ENCODE measurements around the gene SOX1.

The SOX1 gene

GRCh38 chr13:112072534-112073244 lies 5.7 kb downstream of the SOX1 start:
- no peak for DNase-seq (ENCODE audit: low read depth, low spot score)
- Histone ChIP-seq H3K9ac (ENCODE audit: insufficient read length, low read depth) (peak overlapping the region; percentile 56), H3K9me3 (ENCODE audit: insufficient read depth, low read length) (no peaks in the 10 kb centered on the region), H3K4me1 (ENCODE audit: insufficient read depth, insufficient read length) (peaks cover 6% of the 10 kb centered on the region), H3K4me3 (ENCODE audit: insufficient read length, low read depth) (peak overlapping the region; percentile 26), H3K36me3 (ENCODE audit: insufficient read depth, insufficient read length, low read length) (no peaks in the 10 kb centered on the region), H3K27me3 (ENCODE audit: insufficient read depth, insufficient read length) (peaks cover 79% of the 10 kb centered on the region)
- TF ChIP-seq SUZ12 (IDR thresholded peaks at IDR 0.05; ENCODE audit: extremely low read depth, insufficient read depth, insufficient read length) (no peak), ZNF274 (IDR thresholded peaks at IDR 0.05; ENCODE audit: low read depth, low read length) (no peak), YY1 (IDR thresholded peaks at IDR 0.05; ENCODE audit: insufficient read depth, insufficient read length) (no peak)

GRCh38 chr13:112073245-112074138 lies 6.5 kb downstream of the SOX1 start:
- H3K4me3 ChIP-seq (ENCODE audit: insufficient read length, low read depth), result peak overlapping the region; percentile 26
- H3K4me1 ChIP-seq (ENCODE audit: insufficient read depth, insufficient read length), result peaks cover 6% of the 10 kb centered on the region
- H3K9ac ChIP-seq (ENCODE audit: insufficient read length, low read depth), result peak overlapping the region; percentile 21
- no peak for DNase-seq (ENCODE audit: low read depth, low spot score)
- TF ChIP-seq YY1 (IDR thresholded peaks at IDR 0.05; ENCODE audit: insufficient read depth, insufficient read length) (no peak), ZNF274 (IDR thresholded peaks at IDR 0.05; ENCODE audit: low read depth, low read length) (no peak), SUZ12 (IDR thresholded peaks at IDR 0.05; ENCODE audit: extremely low read depth, insufficient read depth, insufficient read length) (no peak)
- H3K36me3 ChIP-seq (ENCODE audit: insufficient read depth, insufficient read length, low read length), result no peaks in the 10 kb centered on the region
- H3K9me3 ChIP-seq (ENCODE audit: insufficient read depth, low read length), result no peaks in the 10 kb centered on the region
- peaks cover 81% of the 10 kb centered on the region for H3K27me3 ChIP-seq (ENCODE audit: insufficient read depth, insufficient read length)

GRCh38 chr13:112074139-112074865 lies 7.4 kb downstream of the SOX1 start:
- peak overlapping the region; percentile 24 for H3K4me3 ChIP-seq (ENCODE audit: insufficient read length, low read depth)
- H3K9ac ChIP-seq (ENCODE audit: insufficient read length, low read depth), result no peak overlapping the region
- H3K36me3 ChIP-seq (ENCODE audit: insufficient read depth, insufficient read length, low read length), result no peaks in the 10 kb centered on the region
- TF ChIP-seq SUZ12 (IDR thresholded peaks at IDR 0.05; ENCODE audit: extremely low read depth, insufficient read depth, insufficient read length) (no peak), ZNF274 (IDR thresholded peaks at IDR 0.05; ENCODE audit: low read depth, low read length) (no peak), YY1 (IDR thresholded peaks at IDR 0.05; ENCODE audit: insufficient read depth, insufficient read length) (no peak)
- no peaks in the 10 kb centered on the region for H3K9me3 ChIP-seq (ENCODE audit: insufficient read depth, low read length)
- peaks cover 79% of the 10 kb centered on the region for H3K27me3 ChIP-seq (ENCODE audit: insufficient read depth, insufficient read length)
- DNase-seq (ENCODE audit: low read depth, low spot score), result no peak
- peaks cover 11% of the 10 kb centered on the region for H3K4me1 ChIP-seq (ENCODE audit: insufficient read depth, insufficient read length)

GRCh38 chr13:112077729-112078128 lies 10.8 kb downstream of the SOX1 start:
- no peak overlapping the region for H3K4me3 ChIP-seq (ENCODE audit: insufficient read length, low read depth)
- no peaks in the 10 kb centered on the region for H3K9me3 ChIP-seq (ENCODE audit: insufficient read depth, low read length)
- peaks cover 65% of the 10 kb centered on the region for H3K27me3 ChIP-seq (ENCODE audit: insufficient read depth, insufficient read length)
- H3K4me1 ChIP-seq (ENCODE audit: insufficient read depth, insufficient read length), result peaks cover 11% of the 10 kb centered on the region
- TF ChIP-seq SUZ12 (IDR thresholded peaks at IDR 0.05; ENCODE audit: extremely low read depth, insufficient read depth, insufficient read length) (no peak), ZNF274 (IDR thresholded peaks at IDR 0.05; ENCODE audit: low read depth, low read length) (no peak), YY1 (IDR thresholded peaks at IDR 0.05; ENCODE audit: insufficient read depth, insufficient read length) (no peak)
- H3K9ac ChIP-seq (ENCODE audit: insufficient read length, low read depth), result no peak overlapping the region
- no peak for DNase-seq (ENCODE audit: low read depth, low spot score)
- no peaks in the 10 kb centered on the region for H3K36me3 ChIP-seq (ENCODE audit: insufficient read depth, insufficient read length, low read length)

DNA sequence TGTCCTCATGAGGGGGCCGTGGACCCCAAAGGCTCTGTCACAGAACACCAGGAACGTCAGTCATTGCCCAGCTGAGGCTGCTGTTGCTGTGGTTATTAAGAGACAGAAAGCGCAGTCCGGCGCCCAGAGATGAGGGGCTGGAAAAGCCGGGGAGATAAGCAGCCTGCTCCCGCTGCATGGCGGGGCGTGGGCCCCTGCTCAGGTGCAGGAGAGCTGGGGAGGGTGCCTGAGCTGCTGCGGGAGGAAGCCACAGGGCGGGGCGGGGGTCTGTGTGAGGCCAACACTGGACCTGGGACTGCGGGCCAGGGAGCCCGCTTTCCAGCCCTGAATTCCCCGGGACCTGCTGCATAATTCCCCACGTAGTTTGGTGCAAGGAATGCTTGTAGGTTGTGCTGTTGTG lies 11.3 kb downstream of the SOX1 start:
- no peak for DNase-seq (ENCODE audit: low read depth, low spot score)
- Histone ChIP-seq H3K4me3 (ENCODE audit: insufficient read length, low read depth) (no peak overlapping the region), H3K27me3 (ENCODE audit: insufficient read depth, insufficient read length) (peaks cover 67% of the 10 kb centered on the region), H3K36me3 (ENCODE audit: insufficient read depth, insufficient read length, low read length) (no peaks in the 10 kb centered on the region), H3K9me3 (ENCODE audit: insufficient read depth, low read length) (no peaks in the 10 kb centered on the region), H3K4me1 (ENCODE audit: insufficient read depth, insufficient read length) (peaks cover 11% of the 10 kb centered on the region), H3K9ac (ENCODE audit: insufficient read length, low read depth) (no peak overlapping the region)
- TF ChIP-seq YY1 (IDR thresholded peaks at IDR 0.05; ENCODE audit: insufficient read depth, insufficient read length), result no peak
- no peak for TF ChIP-seq ZNF274 (IDR thresholded peaks at IDR 0.05; ENCODE audit: low read depth, low read length)
- TF ChIP-seq SUZ12 (IDR thresholded peaks at IDR 0.05; ENCODE audit: extremely low read depth, insufficient read depth, insufficient read length), result no peak

- no peak for DNase-seq (ENCODE audit: low read depth, low spot score)
- Histone ChIP-seq H3K27me3 (ENCODE audit: insufficient read depth, insufficient read length) (peaks cover 64% of the 10 kb centered on the region), H3K9me3 (ENCODE audit: insufficient read depth, low read length) (peaks cover 8% of the 10 kb centered on the region), H3K4me3 (ENCODE audit: insufficient read length, low read depth) (no peak overlapping the region), H3K36me3 (ENCODE audit: insufficient read depth, insufficient read length, low read length) (no peaks in the 10 kb centered on the region), H3K9ac (ENCODE audit: insufficient read length, low read depth) (no peak overlapping the region), H3K4me1 (ENCODE audit: insufficient read depth, insufficient read length) (peaks cover 11% of the 10 kb centered on the region)
- no peak for TF ChIP-seq SUZ12 (IDR thresholded peaks at IDR 0.05; ENCODE audit: extremely low read depth, insufficient read depth, insufficient read length)
- TF ChIP-seq YY1 (IDR thresholded peaks at IDR 0.05; ENCODE audit: insufficient read depth, insufficient read length), result no peak
Observed at GRCh38 chr13:112078879-112079531, 12.1 kb downstream of the SOX1 start.

All from NT2/D1 (cell line).